T-helper 17 cell (primary cell): Measurements from ENCODE around the gene CNDP1. TPM values are rescaled to one million over a fixed set of nuclear protein-coding genes. Genes with fewer than 3 reads are reported as not detected.
"Not testable (repeated sequence)": the region's sequence is repeated elsewhere in the genome, so short reads cannot be mapped to it uniquely, and the experiment has no call there.

ENCODE experiments used
- ATAC-seq: fragments of 150-1000 bp; cut with Tn5 transposase; 2 replicates; pipeline ENCODE4 v1.10.0; 2021; ENCODE audit warnings: mild to moderate bottlenecking, moderate library complexity
- DNase-seq, 3 donors: peaks; one replicate each; pipeline versions ENCODE4 v3.0.0 to v3.0.0-alpha.2; 2020 to 2021
- H3K9me3 ChIP-seq: one replicate; pipeline ENCODE4 v1.7.0; 2013; ENCODE audit warnings: low read length, mild to moderate bottlenecking; ENCODE audit not compliant: control insufficient read depth, poor library complexity, severe bottlenecking
- H3K27ac Mint-ChIP-seq: one replicate; pipeline ENCODE4 v1.8.0; 2022; ENCODE audit warnings: mild to moderate bottlenecking, moderate library complexity, mixed read lengths
- H3K27me3 Mint-ChIP-seq: one replicate; pipeline ENCODE4 v1.8.0; 2022; ENCODE audit warnings: mixed read lengths
- H3K36me3 Mint-ChIP-seq: one replicate; pipeline ENCODE4 v1.8.0; 2022; ENCODE audit warnings: low read depth, mixed read lengths
- H3K4me1 Mint-ChIP-seq: one replicate; pipeline ENCODE4 v1.8.0; 2022; ENCODE audit warnings: mild to moderate bottlenecking, mixed read lengths
- H3K4me3 Mint-ChIP-seq: one replicate; pipeline ENCODE4 v1.8.0; 2022; ENCODE audit warnings: mild to moderate bottlenecking, moderate library complexity, mixed read lengths
- total RNA-seq, 4 donors: library from RNA in 2 of 4; stranded (reverse) in 2 of 4; gene quantifications; one replicate each; pipeline ENCODE4 v1.2.3 and lab custom pipeline; 2022 to 2026

CNDP1 gene
- total RNA-seq, 2 donors from 2014 or later = 0.20 to 0.23 TPM

DNA sequence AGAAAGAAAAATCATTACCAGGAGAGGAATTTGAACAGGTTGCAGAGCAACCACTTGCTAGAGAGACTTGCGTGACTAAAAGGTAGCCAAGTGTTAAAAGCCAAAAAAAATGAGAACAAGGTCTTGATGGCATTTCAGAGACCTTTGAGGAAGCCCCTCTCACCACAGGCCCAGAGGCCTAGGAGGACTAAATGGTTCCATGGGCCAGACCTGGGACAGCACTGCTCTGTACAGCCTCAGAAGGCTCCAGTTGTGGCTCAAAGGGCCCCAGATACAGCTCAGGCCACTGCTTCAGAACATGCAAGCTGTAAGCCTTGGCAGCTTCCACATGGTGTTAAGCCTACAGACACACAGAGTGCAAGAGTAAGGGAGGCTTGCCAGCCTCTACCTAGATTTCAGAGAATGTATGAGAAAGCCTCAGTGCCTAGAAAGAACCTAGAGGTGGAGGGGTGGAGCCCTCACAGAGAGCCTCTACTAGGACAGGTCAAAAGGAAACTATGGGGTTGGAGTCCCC lies 15.3 kb downstream of the CNDP1 start:
- H3K9me3 ChIP-seq = no peaks in the 10 kb centered on the region
- no peak for DNase-seq
- H3K27ac Mint-ChIP-seq = no peak overlapping the region
- peaks cover 2% of the 10 kb centered on the region for H3K4me1 Mint-ChIP-seq
- no peak for ATAC-seq
- peaks cover 37% of the 10 kb centered on the region for H3K27me3 Mint-ChIP-seq
- peaks cover 2% of the 10 kb centered on the region for H3K36me3 Mint-ChIP-seq
- H3K4me3 Mint-ChIP-seq = no peak overlapping the region

DNA sequence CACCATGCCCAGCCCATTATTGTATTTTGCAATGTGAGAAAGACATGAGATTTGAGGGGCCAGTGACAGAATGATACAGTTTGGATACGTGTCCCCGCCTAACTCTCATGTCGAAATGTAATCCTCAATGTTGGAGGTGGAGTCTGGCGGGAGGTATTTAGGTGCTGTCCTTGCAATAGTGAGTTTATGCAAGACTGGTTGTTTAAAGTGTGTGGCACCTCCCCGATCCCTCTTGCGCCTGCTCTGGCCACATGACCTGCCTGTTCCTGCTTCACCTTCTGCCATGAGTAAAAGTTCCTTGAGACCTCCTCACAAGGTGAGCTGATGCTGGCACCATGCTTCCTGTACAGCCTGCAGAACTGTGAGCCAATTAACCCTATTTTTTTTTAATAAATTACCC lies 16.6 kb downstream of the CNDP1 start:
- Mint-ChIP-seq H3K27ac (no peak overlapping the region), H3K27me3 (peaks cover 36% of the 10 kb centered on the region), H3K4me1 (peaks cover 2% of the 10 kb centered on the region), H3K36me3 (peaks cover 2% of the 10 kb centered on the region), H3K4me3 (no peak overlapping the region)
- ATAC-seq = no peak
- H3K9me3 ChIP-seq = no peaks in the 10 kb centered on the region
- no peak for DNase-seq

DNA sequence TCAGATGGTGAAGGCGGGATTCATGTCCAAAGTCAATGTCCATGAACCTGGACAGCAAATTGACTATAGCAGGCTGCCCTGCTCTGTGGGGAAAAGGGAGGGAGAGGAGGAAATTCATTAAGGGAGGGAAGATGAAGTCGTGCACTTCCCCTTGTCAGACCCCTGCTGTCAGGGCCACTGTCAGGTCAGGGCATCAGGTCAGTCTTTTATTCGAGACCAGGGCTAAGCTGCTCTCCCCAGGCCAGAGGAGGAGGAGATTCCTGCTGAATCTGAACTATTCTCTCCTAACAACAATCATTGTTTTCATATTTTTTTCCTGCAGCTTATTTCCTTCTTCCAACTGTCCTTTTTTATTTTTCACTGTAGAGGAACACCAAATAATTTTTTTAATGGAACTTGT lies 17.2 kb downstream of the CNDP1 start:
- no peaks in the 10 kb centered on the region for H3K9me3 ChIP-seq
- DNase-seq (no peak), ATAC-seq (no peak)
- Mint-ChIP-seq H3K27ac (no peak overlapping the region), H3K36me3 (peaks cover 2% of the 10 kb centered on the region), H3K27me3 (peaks cover 37% of the 10 kb centered on the region), H3K4me3 (no peak overlapping the region), H3K4me1 (peaks cover 2% of the 10 kb centered on the region)

DNA sequence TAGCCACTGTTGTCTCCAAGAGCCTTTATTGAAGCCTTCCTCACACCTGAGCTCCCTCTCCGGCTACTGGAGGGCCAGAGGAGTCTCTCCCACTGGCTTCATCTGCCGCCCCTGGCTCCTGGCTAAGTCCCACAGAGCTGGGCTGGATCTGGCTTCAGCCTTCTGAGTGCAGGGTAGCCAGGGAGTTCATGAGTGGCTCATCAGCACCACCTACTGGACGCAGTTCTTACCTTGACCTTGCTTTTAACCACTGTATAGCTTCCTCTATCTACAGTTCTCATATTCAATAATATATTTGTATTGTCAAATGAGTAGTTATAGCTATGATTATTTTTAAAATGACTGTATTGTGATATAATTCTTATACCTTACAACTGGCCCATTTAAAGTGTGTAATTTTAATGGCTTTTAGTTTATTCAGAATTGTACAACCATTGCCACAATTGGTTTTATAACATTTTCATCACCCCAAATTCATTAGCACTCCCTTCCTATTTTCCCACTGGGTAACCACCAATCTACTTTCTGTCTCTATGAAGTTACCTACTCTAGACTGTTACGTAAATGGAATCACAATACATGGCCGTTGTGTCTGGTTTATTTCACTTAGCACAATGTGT lies 17.7 kb downstream of the CNDP1 start:
- Mint-ChIP-seq H3K27me3 (peaks cover 42% of the 10 kb centered on the region), H3K27ac (no peak overlapping the region), H3K4me1 (peaks cover 2% of the 10 kb centered on the region), H3K4me3 (no peak overlapping the region), H3K36me3 (peaks cover 2% of the 10 kb centered on the region)
- ATAC-seq = peak; percentile 96
- no peaks in the 10 kb centered on the region for H3K9me3 ChIP-seq
- DNase-seq = peak; percentile 49 to 60 (median 56)

DNA sequence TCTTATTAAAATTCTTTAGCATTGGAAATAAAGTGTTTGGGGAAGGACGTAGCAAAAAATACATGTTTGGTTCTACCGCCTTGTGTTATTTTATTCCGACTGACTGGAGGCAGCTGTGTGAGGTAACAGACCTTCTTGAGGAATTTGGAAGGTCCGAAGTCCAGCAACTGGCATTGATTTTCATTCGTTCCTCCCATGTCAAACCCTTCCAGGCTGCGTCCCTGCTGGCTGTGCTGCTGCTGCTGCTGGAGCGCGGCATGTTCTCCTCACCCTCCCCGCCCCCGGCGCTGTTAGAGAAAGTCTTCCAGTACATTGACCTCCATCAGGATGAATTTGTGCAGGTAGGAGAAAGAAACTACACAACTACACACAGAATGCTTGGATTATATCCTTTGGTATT lies 21.8 kb downstream of the CNDP1 start:
- Mint-ChIP-seq H3K27me3 (peaks cover 55% of the 10 kb centered on the region), H3K27ac (no peak overlapping the region), H3K4me1 (peaks cover 4% of the 10 kb centered on the region), H3K4me3 (no peak overlapping the region), H3K36me3 (peaks cover 2% of the 10 kb centered on the region)
- ATAC-seq = no peak
- DNase-seq = no peak
- no peaks in the 10 kb centered on the region for H3K9me3 ChIP-seq

DNA sequence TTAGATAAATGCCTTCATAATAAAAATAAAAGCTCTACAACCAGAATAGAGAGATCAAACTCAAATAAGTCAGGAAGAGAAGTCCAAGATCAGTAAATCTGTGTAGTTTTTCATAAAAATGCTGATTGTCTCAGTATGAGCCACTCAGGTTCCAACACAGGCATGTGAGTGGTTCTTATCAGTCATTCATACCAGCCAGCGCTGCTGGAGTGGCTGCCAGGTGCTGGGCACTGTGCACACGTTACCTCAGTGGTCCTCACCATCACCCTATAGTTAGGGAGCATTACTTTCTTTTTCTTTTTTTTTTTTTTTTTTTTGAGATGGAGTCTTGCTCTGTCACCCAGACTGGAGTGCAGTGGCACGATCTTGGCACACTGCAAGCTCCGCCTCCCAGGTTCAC lies 23.8 kb downstream of the CNDP1 start:
- H3K9me3 ChIP-seq = no peaks in the 10 kb centered on the region
- Mint-ChIP-seq H3K36me3 (no peaks in the 10 kb centered on the region), H3K27ac (no peak overlapping the region), H3K27me3 (peaks cover 59% of the 10 kb centered on the region), H3K4me3 (no peak overlapping the region), H3K4me1 (peaks cover 2% of the 10 kb centered on the region)
- no peak for DNase-seq
- ATAC-seq = no peak

DNA sequence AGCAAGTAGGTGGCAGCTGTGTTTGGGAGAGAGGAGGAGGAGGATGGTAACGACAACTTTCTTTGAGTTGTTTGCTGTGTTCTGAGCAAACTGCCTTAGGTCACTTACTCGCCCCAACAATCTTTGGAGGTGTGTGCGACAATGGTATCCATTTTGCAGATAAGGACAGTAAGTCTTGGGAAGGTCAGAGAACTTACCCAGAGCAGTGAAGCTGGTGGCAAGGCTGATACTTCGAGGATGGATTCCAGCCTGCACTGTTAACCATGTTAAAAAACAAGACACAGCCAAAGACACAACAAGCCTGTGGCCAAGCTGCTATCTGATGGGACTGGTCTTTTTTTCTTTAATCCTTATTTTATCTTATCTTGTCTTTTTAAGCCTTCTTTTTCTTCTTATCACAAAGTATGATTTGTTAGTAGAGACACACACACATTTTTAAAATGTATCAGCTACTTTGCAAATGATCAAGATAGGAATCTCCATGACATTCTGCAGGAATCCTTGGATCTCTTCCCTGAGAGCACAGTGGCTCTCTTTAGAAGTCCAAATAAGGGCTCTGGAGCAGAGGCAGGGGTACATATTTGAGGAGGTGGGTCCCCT lies 27.9 kb downstream of the CNDP1 start:
- no peak for DNase-seq
- Mint-ChIP-seq H3K36me3 (no peaks in the 10 kb centered on the region), H3K4me1 (peaks cover 2% of the 10 kb centered on the region), H3K27ac (no peak overlapping the region), H3K27me3 (peaks cover 27% of the 10 kb centered on the region), H3K4me3 (no peak overlapping the region)
- no peak for ATAC-seq
- H3K9me3 ChIP-seq = no peaks in the 10 kb centered on the region

DNA sequence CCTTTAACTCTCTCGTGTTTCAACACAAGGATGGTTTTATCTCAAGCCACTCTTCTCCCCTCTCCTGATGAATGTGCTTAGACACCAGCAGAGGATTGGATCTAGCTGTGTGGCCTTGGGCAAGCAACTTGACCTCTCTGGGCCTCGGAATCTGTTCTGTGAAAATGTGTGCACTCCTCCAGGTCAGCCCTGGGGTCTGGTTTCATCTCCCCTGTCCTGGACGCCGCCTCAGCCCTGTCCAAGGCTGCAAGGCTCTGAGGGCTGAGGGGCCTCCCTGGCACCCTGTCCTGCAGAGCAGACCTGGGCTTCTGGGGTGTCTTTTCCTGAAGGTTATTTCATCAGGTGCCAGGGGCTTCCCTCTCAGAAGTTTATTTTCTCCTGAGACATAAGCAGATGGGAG lies 28.5 kb downstream of the CNDP1 start:
- Mint-ChIP-seq H3K27ac (no peak overlapping the region), H3K4me1 (peaks cover 2% of the 10 kb centered on the region), H3K36me3 (no peaks in the 10 kb centered on the region), H3K4me3 (no peak overlapping the region), H3K27me3 (peaks cover 23% of the 10 kb centered on the region)
- no peak for DNase-seq
- H3K9me3 ChIP-seq = no peaks in the 10 kb centered on the region
- ATAC-seq = no peak

DNA sequence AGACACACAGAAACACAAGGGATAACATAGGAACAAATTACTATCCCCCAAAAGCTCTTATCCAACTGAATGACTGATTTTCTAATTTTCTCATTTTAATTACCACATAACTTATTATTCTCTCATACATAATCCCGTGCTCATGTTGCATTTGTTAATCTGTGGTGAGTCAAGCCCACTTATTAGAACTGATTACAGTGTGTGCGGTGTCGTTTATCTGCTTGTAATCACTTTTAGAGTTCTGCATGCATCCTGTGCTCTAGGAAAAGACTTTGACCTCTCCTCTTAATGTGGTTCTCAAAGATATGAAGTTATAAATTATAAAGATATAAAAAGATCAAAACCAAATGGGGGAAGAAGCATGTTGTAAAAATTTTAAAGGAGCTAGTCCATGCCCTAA lies 29.7 kb downstream of the CNDP1 start:
- Mint-ChIP-seq H3K27me3 (peaks cover 31% of the 10 kb centered on the region), H3K27ac (no peak overlapping the region), H3K4me1 (no peaks in the 10 kb centered on the region), H3K4me3 (no peak overlapping the region), H3K36me3 (no peaks in the 10 kb centered on the region)
- H3K9me3 ChIP-seq = no peaks in the 10 kb centered on the region
- no peak for ATAC-seq
- DNase-seq = no peak

DNA sequence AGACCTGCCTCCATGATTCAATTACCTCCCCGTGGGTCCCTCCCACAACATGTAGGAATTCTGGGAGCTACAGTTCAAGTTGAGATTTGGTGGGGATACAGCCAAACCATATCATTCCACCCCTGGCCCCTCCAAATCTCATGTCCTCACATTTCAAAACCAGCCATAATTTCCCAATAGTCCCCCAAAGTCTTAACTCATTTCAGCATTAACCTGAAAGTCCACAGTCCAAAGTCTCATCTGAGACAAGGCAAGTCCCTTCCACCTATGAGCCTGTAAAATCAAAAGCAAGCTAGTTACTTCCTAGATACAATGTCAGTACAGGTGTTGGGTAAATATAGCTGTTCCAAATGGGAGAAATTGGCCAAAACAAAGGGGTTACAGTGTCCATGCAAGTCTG lies 30.9 kb downstream of the CNDP1 start:
- peaks cover 33% of the 10 kb centered on the region for H3K27me3 Mint-ChIP-seq
- H3K9me3 ChIP-seq, H3K4me1 Mint-ChIP-seq, ATAC-seq, DNase-seq, H3K36me3 Mint-ChIP-seq, H3K4me3 Mint-ChIP-seq, H3K27ac Mint-ChIP-seq: not testable (repeated sequence)

DNA sequence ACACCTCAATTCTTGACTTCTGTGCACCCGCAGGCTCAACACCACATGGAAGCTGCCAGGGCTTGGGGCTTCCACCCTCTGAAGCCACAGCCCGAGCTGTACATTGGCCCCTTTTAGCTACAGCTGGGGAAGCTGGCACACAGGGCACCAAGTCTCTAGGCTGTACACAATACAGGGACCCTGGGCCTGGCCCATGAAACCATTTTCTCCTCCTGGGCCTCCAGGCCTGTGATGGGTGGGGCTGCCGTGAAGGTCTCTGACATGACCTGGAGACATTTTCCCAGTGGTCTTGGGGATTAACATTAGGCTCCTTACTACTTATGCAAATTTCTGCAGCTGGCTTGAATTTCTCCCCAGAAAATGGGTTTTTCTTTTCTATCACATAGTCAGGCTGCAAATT lies 31.7 kb downstream of the CNDP1 start:
- DNase-seq, H3K36me3 Mint-ChIP-seq, H3K27ac Mint-ChIP-seq, ATAC-seq, H3K4me1 Mint-ChIP-seq, H3K9me3 ChIP-seq, H3K4me3 Mint-ChIP-seq: not testable (repeated sequence)
- H3K27me3 Mint-ChIP-seq = peaks cover 33% of the 10 kb centered on the region

DNA sequence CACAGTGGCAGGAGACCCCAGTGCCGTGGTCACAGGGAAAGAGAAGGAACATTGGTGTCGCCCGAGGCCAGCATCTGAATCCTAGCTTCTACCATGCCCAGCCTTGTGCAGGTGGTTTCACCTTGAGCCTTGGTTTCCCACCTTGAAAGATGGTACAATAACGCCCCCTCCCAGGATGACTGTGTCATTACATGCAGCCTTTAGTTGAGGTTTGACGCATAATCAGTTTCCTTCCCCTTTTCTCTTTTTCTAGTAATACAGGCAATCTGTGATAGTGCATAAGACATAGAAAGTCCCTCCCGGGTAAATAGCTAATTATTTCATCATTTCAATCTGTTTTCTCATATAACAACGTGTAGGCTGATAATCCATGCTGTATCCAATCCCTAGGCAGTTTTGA lies 33.5 kb downstream of the CNDP1 start:
- no peaks in the 10 kb centered on the region for H3K4me1 Mint-ChIP-seq
- H3K4me3 Mint-ChIP-seq = no peak overlapping the region
- H3K27me3 Mint-ChIP-seq = peaks cover 22% of the 10 kb centered on the region
- ATAC-seq (no peak), DNase-seq (no peak)
- no peaks in the 10 kb centered on the region for H3K36me3 Mint-ChIP-seq
- no peak overlapping the region for H3K27ac Mint-ChIP-seq
- H3K9me3 ChIP-seq = no peaks in the 10 kb centered on the region

DNA sequence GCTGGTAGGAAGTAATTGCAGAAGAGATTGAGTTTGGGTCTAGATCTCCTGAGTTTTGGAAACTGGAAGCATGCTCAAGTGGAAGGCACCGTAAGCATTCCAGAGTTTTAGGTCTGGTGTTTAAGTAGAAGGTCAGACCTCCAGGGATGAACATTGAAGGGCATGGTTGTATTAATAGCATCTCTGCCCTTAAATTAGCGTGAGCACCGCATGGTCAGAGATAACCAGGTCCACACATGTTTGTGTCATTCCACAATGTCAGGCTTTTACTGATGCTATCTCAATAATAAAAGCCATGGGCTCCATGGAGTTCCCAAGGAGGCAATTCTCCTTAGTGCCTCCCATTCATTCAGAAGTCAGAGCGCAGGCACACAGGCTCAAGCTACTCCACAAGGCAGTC lies 35.1 kb downstream of the CNDP1 start:
- Mint-ChIP-seq H3K27me3 (peaks cover 21% of the 10 kb centered on the region), H3K27ac (no peak overlapping the region), H3K36me3 (no peaks in the 10 kb centered on the region), H3K4me3 (no peak overlapping the region), H3K4me1 (no peaks in the 10 kb centered on the region)
- no peaks in the 10 kb centered on the region for H3K9me3 ChIP-seq
- ATAC-seq (no peak), DNase-seq (no peak)

DNA sequence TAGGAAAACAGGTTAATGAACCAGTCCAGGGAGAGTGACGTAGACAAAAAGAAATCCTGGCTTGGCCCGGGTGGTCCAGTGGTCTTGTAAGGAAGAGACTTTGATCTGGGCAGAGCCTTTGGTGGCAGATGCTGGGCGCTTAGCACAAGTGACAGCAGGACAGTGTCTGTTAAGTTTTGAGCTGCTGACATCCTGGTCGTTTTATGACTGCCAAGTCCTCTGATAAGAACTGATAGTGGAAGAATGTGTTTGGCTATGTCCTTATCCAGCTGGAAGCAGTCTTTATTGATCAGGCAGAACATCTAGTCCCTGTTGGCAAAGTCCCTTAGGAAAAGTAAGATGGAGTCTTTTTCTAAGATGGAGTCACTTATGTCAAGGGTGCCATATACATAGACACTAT lies 36.0 kb downstream of the CNDP1 start:
- DNase-seq (no peak), ATAC-seq (no peak)
- Mint-ChIP-seq H3K27ac (no peak overlapping the region), H3K36me3 (no peaks in the 10 kb centered on the region), H3K4me3 (no peak overlapping the region), H3K27me3 (peaks cover 23% of the 10 kb centered on the region), H3K4me1 (no peaks in the 10 kb centered on the region)
- H3K9me3 ChIP-seq = no peaks in the 10 kb centered on the region
